Panc1 (cell line): ENCODE data around the gene ZMIZ2. TPM values are rescaled to one million over a fixed set of nuclear protein-coding genes. Genes with fewer than 3 reads are reported as not detected.

Source experiments
- ATAC-seq: fragments of 200-7000 bp; cut with Tn5 transposase; 2 replicates; pipeline ENCODE4 v1.9.1; 2020; ENCODE audit warnings: mild to moderate bottlenecking, moderate library complexity
- BruUV-seq: library from RNA; stranded (reverse); fragments of 400-500 nt; replicated peaks from 2 replicates; lab custom pipeline; 2021; lab: Mats Ljungman, UMichigan
- CTCF ChIA-PET: fragments of 300-600 bp; sonication (Branson Sonifier 250); formaldehyde crosslinking; loops from one replicate; lab custom pipeline; 2022; ENCODE audit warnings: antibody characterized with exemption; lab: Charles Lee
- POLR2A ChIA-PET: fragments of 300-600 bp; sonication (Branson Sonifier 250); formaldehyde crosslinking; loops from one replicate; lab custom pipeline; 2022; ENCODE audit warnings: antibody characterized with exemption; lab: Charles Lee
- DNase-seq: peaks from one replicate; pipeline ENCODE4 v3.0.0-alpha.2; 2010; ENCODE audit warnings: low read depth, low spot score
- H3K27ac ChIP-seq: 2 replicates; pipeline ENCODE4 v1.5.1; 2011; ENCODE audit warnings: mild to moderate bottlenecking, low read length, inconsistent platforms
- H3K27me3 ChIP-seq: fragments of 200-500 bp; sonication (Bioruptor generic); 2 replicates; pipeline ENCODE4 v1.6.0; 2014; ENCODE audit warnings: low read length, inconsistent platforms; ENCODE audit not compliant: control insufficient read depth, insufficient read depth
- H3K36me3 ChIP-seq: fragments of 200-500 bp; sonication (Bioruptor generic); 2 replicates; pipeline ENCODE4 v1.5.1; 2014; ENCODE audit warnings: inconsistent platforms, mild to moderate bottlenecking, low read length, moderate library complexity; ENCODE audit not compliant: control insufficient read depth, insufficient read depth
- H3K4me1 ChIP-seq: 2 replicates; pipeline ENCODE4 v1.5.1; 2011; ENCODE audit warnings: inconsistent platforms, mild to moderate bottlenecking, low read length, moderate library complexity; ENCODE audit not compliant: control insufficient read depth, insufficient read depth
- H3K4me3 ChIP-seq, 2 experiments: 2 replicates each; pipeline ENCODE4 v1.5.1; 2011 to 2012; ENCODE audit warnings: low read depth in 2 of 2, low read length in 2 of 2, mild to moderate bottlenecking in 2 of 2, inconsistent platforms in 1 of 2, moderate library complexity in 1 of 2
- H3K9me3 ChIP-seq: fragments of 200-500 bp; sonication (Bioruptor generic); 2 replicates; pipeline ENCODE4 v1.5.1; 2014; ENCODE audit warnings: low read depth, mild to moderate bottlenecking, inconsistent platforms, low read length, moderate library complexity; ENCODE audit not compliant: control insufficient read depth, insufficient read depth
- CTCF ChIP-seq: fragments of 450-650 bp; IDR thresholded peaks from 2 replicates; pipeline ENCODE4 v1.5.1; 2017; ENCODE audit warnings: mild to moderate bottlenecking
- POLR2AphosphoS5 ChIP-seq: IDR thresholded peaks from 2 replicates; pipeline ENCODE4 v1.6.1; 2012; ENCODE audit warnings: mild to moderate bottlenecking, low read depth, low read length, moderate library complexity
- REST ChIP-seq, 2 experiments: IDR thresholded peaks; 2 replicates each; pipeline ENCODE4 v1.6.1; 2011 to 2012; ENCODE audit warnings: low read depth in 2 of 2, control low read depth in 1 of 2, low read length in 1 of 2, mild to moderate bottlenecking in 1 of 2, moderate library complexity in 1 of 2; ENCODE audit not compliant: insufficient read depth in 1 of 2
- SIN3A ChIP-seq: IDR thresholded peaks from 2 replicates; pipeline ENCODE4 v1.6.1; 2012; ENCODE audit warnings: low read depth, mild to moderate bottlenecking, low read length, moderate library complexity, borderline replicate concordance; ENCODE audit not compliant: insufficient read depth
- TCF7L2 ChIP-seq: IDR thresholded peaks from 2 replicates; pipeline ENCODE4 v1.6.1; 2011; ENCODE audit warnings: mild to moderate bottlenecking, low read depth, low read length, inconsistent platforms
- in situ Hi-C: cut with HindIII; loops from 2 replicates; pipeline ENCODE4 v1.10.0; 2016; ENCODE audit warnings: low sequenced_read_pairs, low pct_unique_long_range_greater_than_20kb
- intact Hi-C: fragments of 100-400 bp; cut with micrococcal nuclease; formaldehyde crosslinking; loops from one replicate; pipeline ENCODE4 v1.10.0; 2022; ENCODE audit not compliant: unreplicated experiment
- total RNA-seq: library from RNA; stranded (reverse); gene quantifications from one replicate; pipeline ENCODE4 v1.2.1, GENCODE V29; 2021; ENCODE audit not compliant: unreplicated experiment

Gene ZMIZ2
- total RNA-seq, 1 experiment from 2014 or later = 137 TPM

- Histone ChIP-seq H3K9me3 (no peaks in the 10 kb centered on the region), H3K27ac (peak overlapping the region; percentile 82), H3K4me3 (no peak overlapping the region; a peak in 1 of 4 replicates), H3K36me3 (no peaks in the 10 kb centered on the region), H3K27me3 (no peaks in the 10 kb centered on the region), H3K4me1 (peaks cover 32% of the 10 kb centered on the region)
- no TSS peak for BruUV-seq
- ChIA-PET POLR2A (no interaction called here), CTCF (no interaction called here)
- TF ChIP-seq POLR2AphosphoS5 (no peak), CTCF (no peak), SIN3A (no peak), TCF7L2 (no peak), REST (IDR thresholded peaks at IDR 0.05; ENCODE audit: insufficient read depth in 1 of 2, low read depth in 2 of 2, low read length in 1 of 2) (no peak)
- intact Hi-C loops = loop anchor here (5.0 kb wide), 1 partner anchor 164 kb away; no protein-coding TSS in a partner anchor
- no peak for ATAC-seq
- DNase-seq = no peak
- in situ Hi-C loops = no loop called here
Measured at GRCh38 chr7:44750921-44751571, 2.4 kb downstream of the ZMIZ2 start.

- in situ Hi-C loops = no loop called here
- DNase-seq (no peak), ATAC-seq (no peak)
- ChIA-PET POLR2A (no interaction called here), CTCF (no interaction called here)
- no peak overlapping the region for H3K27ac ChIP-seq
- H3K27me3 ChIP-seq = no peaks in the 10 kb centered on the region
- no peaks in the 10 kb centered on the region for H3K9me3 ChIP-seq
- peaks cover 29% of the 10 kb centered on the region for H3K4me1 ChIP-seq
- no TSS peak for BruUV-seq
- intact Hi-C loops = loop anchor here (5.0 kb wide), 1 partner anchor 166 kb away; no protein-coding TSS in a partner anchor
- no peak for TF ChIP-seq POLR2AphosphoS5
- TF ChIP-seq REST (IDR thresholded peaks at IDR 0.05; ENCODE audit: insufficient read depth in 1 of 2, low read depth in 2 of 2, low read length in 1 of 2) = no peak
- no peak for TF ChIP-seq TCF7L2
- TF ChIP-seq SIN3A = no peak
- TF ChIP-seq CTCF = no peak
- H3K4me3 ChIP-seq = no peak overlapping the region
- H3K36me3 ChIP-seq = no peaks in the 10 kb centered on the region; the same call in 1 of the 2 replicates
Measured at GRCh38 chr7:44752822-44753221, 4.2 kb downstream of the ZMIZ2 start.
